ENCODE results near the gene SLC13A1. TPM values are rescaled to one million over a fixed set of nuclear protein-coding genes. Genes with fewer than 3 reads are reported as not detected.

Gene SLC13A1
- total and polyA plus RNA-seq, 2 experiments from 2014 or later: not detected

DNA sequence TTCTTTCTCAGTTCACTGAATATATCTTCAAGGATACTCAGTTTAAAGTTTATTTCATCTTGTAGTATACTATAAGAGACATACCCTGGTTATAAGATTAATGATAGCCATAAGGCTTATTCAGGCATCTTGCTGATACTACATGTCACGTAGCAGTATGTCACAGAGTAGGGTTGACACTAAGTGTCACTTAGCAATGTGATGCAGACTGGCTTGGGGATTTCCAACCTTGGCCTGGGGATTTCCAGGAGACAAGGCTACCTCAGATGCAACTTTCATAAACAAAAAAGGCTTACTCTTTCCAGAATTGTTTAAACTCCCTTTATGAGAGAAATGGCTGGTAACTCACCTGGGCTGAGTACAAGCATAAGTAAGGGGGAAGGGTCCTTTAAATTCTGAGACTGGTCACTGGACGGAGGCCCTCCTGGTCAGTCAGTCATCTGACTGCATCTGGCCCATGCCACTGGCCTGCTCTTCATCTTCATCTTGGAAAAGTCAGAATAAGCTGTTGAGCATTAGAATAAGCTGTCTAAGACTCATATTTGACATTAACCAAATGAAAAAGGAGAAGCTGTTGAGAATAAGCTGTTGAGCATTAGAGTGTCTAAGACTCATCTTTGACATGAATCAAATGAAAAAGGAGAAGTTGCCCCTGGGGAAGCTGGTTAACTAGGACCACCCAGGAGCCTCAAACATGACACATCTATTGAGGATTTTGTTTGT, 9.5 kb downstream of the SLC13A1 start (continued):
- TF ChIP-seq ETS1 (IDR thresholded peaks at IDR 0.05) (no peak), ZNF114 (CRISPR knock-in tag; IDR thresholded peaks at IDR 0.05) (no peak)

- Mint-ChIP-seq H3K27ac (no peak overlapping the region), H3K9me3 (peaks cover 12% of the 10 kb centered on the region), H3K27me3 (ENCODE audit: insufficient read depth, low read depth, poor library complexity) (no peaks in the 10 kb centered on the region), H3K4me3 (no peak overlapping the region), H3K36me3 (ENCODE audit: low read depth) (peaks cover 5% of the 10 kb centered on the region; the same call in 2 of the 3 replicates), H3K4me1 (no peaks in the 10 kb centered on the region)
- DNase-seq (ENCODE audit: low spot score): peak; percentile 58
- 0 out of 2 replicates have a peak, but pooled peaks cover 3% of the 10 kb centered on the region for H3K9me2 ChIP-seq (ENCODE audit: insufficient read depth)
- H2AFZ ChIP-seq: no peak overlapping the region
- H3K79me2 ChIP-seq (replicated peaks; ENCODE audit: insufficient read depth): no peaks in the 10 kb centered on the region
- H3K4me1 ChIP-seq (ENCODE audit: insufficient read depth): no peaks in the 10 kb centered on the region
- no peak overlapping the region for H3K4me3 ChIP-seq
- ATAC-seq: no peak
- H3K27me3 ChIP-seq (ENCODE audit: insufficient read depth): no peaks in the 10 kb centered on the region
- H3K36me3 ChIP-seq (ENCODE audit: insufficient read depth): peaks cover 3% of the 10 kb centered on the region; the same call in 1 of the 2 replicates
- no peaks in the 10 kb centered on the region for H4K20me1 ChIP-seq (replicated peaks; ENCODE audit: insufficient read depth)
- no peak overlapping the region for H3K4me2 ChIP-seq
- TF ChIP-seq EZH2 (IDR thresholded peaks at IDR 0.05; ENCODE audit: low read depth, unreplicated experiment) (no peak), NANOG (IDR thresholded peaks at IDR 0.05; ENCODE audit: borderline replicate concordance) (peak; percentile 64; the same call in 1 of the 2 replicates)
- no peaks in the 10 kb centered on the region for H3F3A ChIP-seq (replicated peaks; ENCODE audit: low read depth)
- no peak overlapping the region; the same call in 1 of the 2 replicates for H3K27ac ChIP-seq (ENCODE audit: low read depth)
Measured at GRCh38 chr7:123185756-123186155, 14.0 kb downstream of the SLC13A1 start.

DNA sequence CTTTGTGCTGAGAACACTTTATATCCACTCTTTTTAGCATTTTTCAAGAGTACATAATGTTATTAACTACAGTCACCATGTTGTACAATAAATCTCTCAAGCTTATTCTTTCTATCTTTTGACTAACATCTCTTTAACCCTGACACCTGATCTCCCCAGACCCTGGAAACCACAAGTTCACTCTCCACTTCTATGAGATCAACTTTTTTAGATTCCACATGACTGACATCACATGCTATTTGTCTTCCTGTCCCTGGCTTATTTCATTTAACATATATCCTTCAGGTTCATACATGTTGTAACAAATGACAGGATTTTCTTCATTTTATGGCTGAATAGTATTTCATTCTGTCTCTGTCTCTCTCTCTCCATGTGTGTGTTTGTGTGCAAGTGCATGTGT, 15.5 kb downstream of the SLC13A1 start:
- peaks cover 5% of the 10 kb centered on the region; the same call in 2 of the 3 replicates for H3K36me3 Mint-ChIP-seq (ENCODE audit: low read depth)
- TF ChIP-seq NANOG (IDR thresholded peaks at IDR 0.05; ENCODE audit: borderline replicate concordance) (no peak), ETS1 (IDR thresholded peaks at IDR 0.05) (no peak), STAT1 (IDR thresholded peaks at IDR 0.05; ENCODE audit: unreplicated experiment) (no peak), EZH2 (IDR thresholded peaks at IDR 0.05; ENCODE audit: low read depth, unreplicated experiment) (no peak), ZNF462 (CRISPR knock-in tag; IDR thresholded peaks at IDR 0.05) (no peak), CREB1 (CRISPR knock-in tag; IDR thresholded peaks at IDR 0.05; ENCODE audit: low read depth) (no peak), ZNF331 (CRISPR knock-in tag; IDR thresholded peaks at IDR 0.05; ENCODE audit: low read depth) (no peak), JUNB (IDR thresholded peaks at IDR 0.05; ENCODE audit: unreplicated experiment) (no peak), EZH2phosphoT487 (IDR thresholded peaks at IDR 0.05; ENCODE audit: unreplicated experiment) (no peak)

More for the DNA sequence above, 15.5 kb downstream of the SLC13A1 start:
- Histone ChIP-seq H3K4me1 (ENCODE audit: insufficient read depth) (no peaks in the 10 kb centered on the region), H3K79me2 (replicated peaks; ENCODE audit: insufficient read depth) (no peaks in the 10 kb centered on the region), H3K4me3 (no peak overlapping the region), H3K4me2 (no peak overlapping the region), H2AFZ (no peak overlapping the region), H3F3A (replicated peaks; ENCODE audit: low read depth) (no peaks in the 10 kb centered on the region), H3K27ac (ENCODE audit: low read depth) (no peak overlapping the region), H4K20me1 (replicated peaks; ENCODE audit: insufficient read depth) (no peaks in the 10 kb centered on the region), H3K27me3 (ENCODE audit: insufficient read depth) (no peaks in the 10 kb centered on the region), H3K36me3 (ENCODE audit: insufficient read depth) (peaks cover 3% of the 10 kb centered on the region; the same call in 1 of the 2 replicates), H3K9me2 (ENCODE audit: insufficient read depth) (0 out of 2 replicates have a peak, but pooled peaks cover 3% of the 10 kb centered on the region)
- DNase-seq (ENCODE audit: low spot score) (no peak), ATAC-seq (no peak)
- no peak overlapping the region for H3K4me3 Mint-ChIP-seq
- H3K27ac Mint-ChIP-seq: no peak overlapping the region
- peaks cover 11% of the 10 kb centered on the region for H3K9me3 Mint-ChIP-seq
- no peaks in the 10 kb centered on the region for H3K4me1 Mint-ChIP-seq
- no peaks in the 10 kb centered on the region for H3K27me3 Mint-ChIP-seq (ENCODE audit: insufficient read depth, low read depth, poor library complexity)

Measured in GM23338 (cell line).